MM.1S (cell line): ENCODE measurements around the gene MARVELD2.

Source experiments
- EZH2 ChIP-seq: fragments of 300-600 bp; sonication (generic); optimal IDR thresholded peaks from 2 replicates; pipeline ENCODE3; 2017; ENCODE audit warnings: low read depth, mild to moderate bottlenecking, antibody characterized with exemption, low read length, mixed read lengths
- TF ChIP-seq, protein P1 (sequence below): fragments of 300-600 bp; sonication (generic); IDR thresholded peaks from 2 replicates; pipeline ENCODE4 v1.5.1; 2016; ENCODE audit warnings: antibody characterized with exemption, low read length, mixed read lengths

DNA sequence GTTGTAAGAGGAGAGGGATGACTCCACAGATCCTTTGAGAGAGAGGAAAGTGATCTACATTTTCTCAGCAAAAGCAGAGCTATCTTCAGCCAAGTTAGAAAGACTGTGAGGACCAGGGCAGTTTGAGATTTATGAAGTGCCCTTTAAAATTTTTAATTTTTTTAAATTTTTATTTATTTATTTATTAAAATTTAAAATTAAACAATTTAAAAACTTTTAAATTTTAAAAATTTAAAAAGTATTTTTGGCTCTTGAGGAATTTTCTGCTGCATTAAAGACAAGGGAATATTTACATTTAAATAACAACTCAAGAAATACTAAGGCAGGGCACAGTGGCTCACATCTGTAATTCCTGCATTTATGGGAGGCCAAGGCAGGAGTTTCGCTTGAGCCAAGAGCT lies 47.3 kb downstream of the MARVELD2 start:
- no peak for TF ChIP-seq EZH2
- TF ChIP-seq, protein P1, sequence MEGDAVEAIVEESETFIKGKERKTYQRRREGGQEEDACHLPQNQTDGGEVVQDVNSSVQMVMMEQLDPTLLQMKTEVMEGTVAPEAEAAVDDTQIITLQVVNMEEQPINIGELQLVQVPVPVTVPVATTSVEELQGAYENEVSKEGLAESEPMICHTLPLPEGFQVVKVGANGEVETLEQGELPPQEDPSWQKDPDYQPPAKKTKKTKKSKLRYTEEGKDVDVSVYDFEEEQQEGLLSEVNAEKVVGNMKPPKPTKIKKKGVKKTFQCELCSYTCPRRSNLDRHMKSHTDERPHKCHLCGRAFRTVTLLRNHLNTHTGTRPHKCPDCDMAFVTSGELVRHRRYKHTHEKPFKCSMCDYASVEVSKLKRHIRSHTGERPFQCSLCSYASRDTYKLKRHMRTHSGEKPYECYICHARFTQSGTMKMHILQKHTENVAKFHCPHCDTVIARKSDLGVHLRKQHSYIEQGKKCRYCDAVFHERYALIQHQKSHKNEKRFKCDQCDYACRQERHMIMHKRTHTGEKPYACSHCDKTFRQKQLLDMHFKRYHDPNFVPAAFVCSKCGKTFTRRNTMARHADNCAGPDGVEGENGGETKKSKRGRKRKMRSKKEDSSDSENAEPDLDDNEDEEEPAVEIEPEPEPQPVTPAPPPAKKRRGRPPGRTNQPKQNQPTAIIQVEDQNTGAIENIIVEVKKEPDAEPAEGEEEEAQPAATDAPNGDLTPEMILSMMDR = no peak
